Uterus (tissue), 2 donors: Measurements from ENCODE around the gene SHOC2.

Experiments
- CTCF ChIP-seq, 4 experiments: fragments of 200-600 bp in 2 of 4; fragments of 450-650 bp in 2 of 4; sonication (generic) in 2 of 4; IDR thresholded peaks; one replicate each; pipeline ENCODE4 v1.5.1; 2016 to 2019; ENCODE audit warnings: antibody characterized with exemption in 4 of 4, mild to moderate bottlenecking in 2 of 4, moderate library complexity in 1 of 4
- POLR2A ChIP-seq, 2 donors: fragments of 450-650 bp; IDR thresholded peaks; one replicate each; pipeline ENCODE4 v1.6.1; 2016; ENCODE audit warnings: antibody characterized with exemption in 2 of 2, mild to moderate bottlenecking in 1 of 2, moderate library complexity in 1 of 2

- TF ChIP-seq CTCF (IDR thresholded peaks at IDR 0.05), result no peak
- TF ChIP-seq POLR2A (IDR thresholded peaks at IDR 0.05), result no peak
Measured at GRCh38 chr10:110912374-110912773, 7.0 kb upstream of the SHOC2 start.
